Activated CD8-positive, alpha-beta memory T cell treated with anti-CD3 and anti-CD28 coated beads, Interleukin-2, amount 50 U/mL, for 24 hours (primary cell): ENCODE results near the gene NCKIPSD.
"Not testable (repeated sequence)": the region's sequence is repeated elsewhere in the genome, so short reads cannot be mapped to it uniquely, and the experiment has no call there.

ENCODE experiments used
- DNase-seq: peaks from one replicate; pipeline ENCODE4 v3.0.0-alpha.2; 2020; ENCODE audit errors: extremely low read depth

Gene NCKIPSD

DNA sequence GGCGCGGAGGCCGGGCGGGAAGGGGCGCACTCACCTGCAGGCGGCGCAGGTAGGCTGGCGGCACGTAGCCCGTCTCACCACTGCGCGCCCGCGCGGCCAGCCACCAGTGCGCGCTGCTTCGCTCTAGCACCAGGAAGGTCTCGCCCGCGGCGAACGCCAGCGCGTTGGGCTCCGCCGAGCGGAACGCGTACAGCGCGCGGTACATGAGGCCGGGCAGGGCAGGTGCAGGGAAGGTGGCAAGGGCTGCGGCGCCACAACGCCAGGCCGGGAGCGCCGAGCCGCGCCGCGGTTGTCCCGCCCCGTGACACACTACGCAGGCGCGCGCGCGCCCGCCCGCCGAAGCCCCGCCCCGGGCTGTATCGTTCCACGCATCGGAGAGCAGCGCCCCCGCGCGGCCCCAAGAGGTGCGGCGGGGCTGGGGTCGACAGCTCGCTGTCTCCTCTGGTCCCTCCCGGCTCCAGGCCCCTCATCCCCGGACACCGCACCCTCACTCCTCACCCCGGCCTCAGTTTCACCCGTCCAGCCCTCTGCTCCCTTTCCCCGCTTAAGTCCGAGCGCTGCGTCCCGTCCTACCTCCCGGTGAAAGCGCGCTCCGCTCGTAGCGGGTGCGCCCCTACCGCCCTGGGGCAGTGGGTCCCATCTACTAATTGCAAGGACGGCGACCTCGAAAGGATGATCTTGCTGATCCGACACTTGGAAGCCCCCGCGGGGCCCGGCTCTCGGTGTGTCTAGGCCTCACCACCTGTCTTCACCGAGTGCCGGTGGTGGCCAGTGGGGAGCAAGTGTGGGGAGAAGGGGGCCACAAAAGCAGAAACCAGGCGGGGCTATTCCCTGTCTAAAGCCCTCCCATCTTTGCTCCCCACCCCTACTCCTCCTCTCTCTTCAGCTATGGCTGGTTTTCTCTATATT lies at the start of gene NCKIPSD:
NCKIPSD (minus strand) TSS at position 313 of the 909 bp plus-strand sequence; CDS start at position 205, 108 bp downstream.
- DNase-seq: peak; percentile 66

GRCh38 chr3:48735075-48735767 lies 49.5 kb upstream of the NCKIPSD start:
- DNase-seq: not testable (repeated sequence)

- not testable (repeated sequence) for DNase-seq
These were observed 48.8 kb upstream of the NCKIPSD start for GRCh38 chr3:48734541-48734940.

- not testable (repeated sequence) for DNase-seq
These were observed 48.2 kb upstream of the NCKIPSD start for GRCh38 chr3:48733752-48734518.

DNA sequence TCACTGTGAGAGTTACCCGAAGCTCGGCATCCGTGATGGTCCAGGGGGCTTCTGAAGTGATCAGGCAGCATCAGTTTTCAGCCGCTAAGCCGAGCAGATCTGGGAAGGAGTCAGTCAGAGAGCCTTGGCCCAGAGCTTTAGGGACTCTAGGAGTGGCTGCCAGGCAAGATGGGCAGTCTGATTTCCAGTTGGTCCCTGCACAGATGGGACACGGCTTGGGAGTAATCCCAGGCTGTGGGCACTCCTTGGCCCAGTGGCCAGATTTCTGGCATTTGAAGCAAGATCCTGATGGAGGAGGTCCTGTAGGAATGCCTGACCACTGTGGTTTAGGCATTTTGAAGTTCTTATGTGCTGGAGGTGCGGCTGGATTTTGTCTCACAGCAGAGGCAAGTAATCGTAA lies 41.8 kb upstream of the NCKIPSD start:
- no peak for DNase-seq

DNA sequence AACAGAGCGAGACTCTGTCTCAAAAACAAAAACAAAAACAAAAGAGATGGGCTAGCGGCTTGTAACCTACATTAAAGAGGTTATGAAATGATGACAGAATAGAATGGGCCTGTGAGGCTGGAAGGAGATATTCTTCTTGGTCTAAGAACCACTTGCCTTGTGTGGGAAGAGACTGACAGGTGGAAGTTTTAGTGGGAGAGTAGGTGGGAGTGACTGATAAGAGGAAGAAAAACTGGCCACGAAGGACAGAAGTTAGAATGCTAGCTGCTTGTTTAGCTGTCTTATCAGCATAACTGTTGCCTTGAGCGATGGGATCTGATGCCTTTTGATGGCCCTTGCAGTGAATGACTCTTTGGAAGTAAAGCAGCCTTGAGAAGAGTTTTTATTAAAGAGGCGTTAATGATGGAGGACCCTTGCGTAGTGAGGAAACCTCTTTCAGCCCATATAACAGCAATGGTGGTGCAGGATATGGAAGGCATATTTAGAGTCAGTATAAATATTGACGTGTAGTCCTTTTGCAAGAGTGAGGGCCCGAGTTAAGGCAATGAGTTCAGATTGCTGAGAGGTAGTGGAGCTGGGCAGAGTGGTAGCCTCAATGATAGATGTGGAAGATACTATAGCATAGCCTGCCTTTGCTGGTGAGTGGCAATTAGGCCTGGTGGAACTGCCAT lies 39.6 kb upstream of the NCKIPSD start:
- not testable (repeated sequence) for DNase-seq

- DNase-seq: no peak
These were observed 38.0 kb upstream of the NCKIPSD start for GRCh38 chr3:48723725-48724124.

GRCh38 chr3:48723293-48723692 lies 37.6 kb upstream of the NCKIPSD start:
- not testable (repeated sequence) for DNase-seq

GRCh38 chr3:48716982-48717746 lies 31.4 kb upstream of the NCKIPSD start, which contains the start of gene IP6K2:
IP6K2 (minus strand) TSS chr3:48717221; CDS start chr3:48695291, 21,930 bp downstream.
- DNase-seq: peak; percentile 99

DNA sequence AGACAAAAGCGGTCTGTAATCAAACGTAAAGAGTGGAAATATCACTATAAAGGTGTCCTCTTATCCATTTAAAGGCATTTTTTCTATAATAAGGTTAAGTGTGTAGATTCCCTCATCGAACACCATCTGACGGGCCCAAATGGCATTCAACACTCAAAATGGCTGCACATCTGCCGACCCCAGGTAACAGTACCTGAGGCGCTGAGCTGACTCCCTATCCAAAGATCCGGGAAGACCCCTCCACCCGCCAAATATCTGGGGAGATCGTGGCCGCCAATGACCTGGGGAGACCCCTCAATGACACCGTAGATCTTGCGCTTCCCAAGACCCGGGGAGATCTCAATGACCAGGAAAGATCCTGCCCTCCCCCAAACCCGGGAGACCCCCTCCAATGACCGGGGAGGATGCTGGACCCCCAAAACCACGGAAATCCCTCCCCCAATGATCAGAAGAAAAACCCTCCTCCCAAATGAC lies 30.8 kb upstream of the NCKIPSD start:
- DNase-seq: no peak

DNA sequence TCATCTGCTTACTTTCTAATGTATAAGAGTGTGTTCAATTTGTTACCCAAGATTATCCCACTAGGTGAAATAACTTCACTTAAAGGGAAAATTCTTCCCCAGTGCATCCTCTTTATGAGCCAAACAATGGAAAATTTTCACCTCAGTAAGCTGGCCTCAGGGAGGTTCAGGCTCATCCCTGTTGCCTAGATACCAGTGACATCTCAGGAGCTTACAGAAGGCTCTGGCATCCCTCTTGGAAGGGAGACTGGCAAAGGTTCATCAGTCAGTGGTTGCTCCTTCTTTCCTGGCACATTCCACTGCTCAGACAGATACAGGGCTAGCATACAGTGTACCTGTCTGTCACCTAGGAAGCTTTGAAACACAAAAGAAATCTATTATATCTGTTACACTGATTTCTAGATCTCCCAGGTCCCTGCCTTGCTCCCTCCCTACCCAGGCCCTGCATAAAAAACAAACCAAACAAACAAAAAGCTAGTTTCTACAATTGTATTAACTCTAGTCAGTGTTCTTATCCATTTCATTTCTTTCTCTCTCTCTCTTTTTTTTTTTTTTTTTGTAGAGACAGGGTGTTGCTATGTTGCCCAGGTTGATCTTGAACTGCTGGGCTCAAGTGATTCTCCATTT lies 29.6 kb upstream of the NCKIPSD start:
- DNase-seq: no peak

DNA sequence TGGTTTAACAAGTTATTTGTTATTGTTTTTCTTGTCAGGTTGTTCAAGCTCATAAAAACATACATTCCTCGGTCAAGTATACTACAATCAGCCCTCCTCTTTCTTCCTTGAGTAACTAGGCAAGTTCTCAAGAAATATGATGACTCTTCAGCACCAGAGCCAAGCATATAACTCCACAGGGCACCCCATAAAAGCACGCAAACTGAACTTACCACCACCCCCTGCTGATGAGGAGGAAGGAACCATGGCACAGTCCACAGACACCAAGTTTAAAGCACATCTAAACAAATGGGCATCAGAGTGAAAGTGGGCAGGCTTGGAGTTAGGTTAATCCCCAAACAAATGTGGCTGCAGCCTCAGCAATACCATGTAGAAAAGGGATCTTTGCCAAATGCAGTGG lies 26.0 kb upstream of the NCKIPSD start:
- no peak for DNase-seq

DNA sequence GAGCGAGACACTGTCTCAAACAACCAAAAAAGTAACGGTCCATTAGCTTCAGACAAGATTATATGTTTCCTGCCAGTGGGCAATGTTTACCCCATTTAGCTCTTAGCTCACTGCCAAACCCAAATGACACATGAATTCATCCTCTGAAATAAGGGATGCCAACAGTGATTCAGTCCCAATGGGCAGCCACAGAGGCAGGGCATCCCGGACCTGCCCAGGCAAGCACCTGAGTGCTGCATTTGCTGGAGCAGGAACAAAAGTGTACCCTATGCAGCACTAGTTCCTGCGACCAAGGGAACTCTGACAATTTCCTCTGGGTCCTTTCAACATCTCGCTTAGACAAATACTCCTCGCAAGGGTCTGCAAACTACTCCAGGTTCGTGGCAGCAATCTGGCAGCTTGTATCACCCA lies 23.3 kb upstream of the NCKIPSD start:
- DNase-seq: no peak

- DNase-seq: no peak
These were observed 22.8 kb upstream of the NCKIPSD start for GRCh38 chr3:48708481-48708889.

GRCh38 chr3:48707157-48707556 lies 21.4 kb upstream of the NCKIPSD start:
- no peak for DNase-seq

DNA sequence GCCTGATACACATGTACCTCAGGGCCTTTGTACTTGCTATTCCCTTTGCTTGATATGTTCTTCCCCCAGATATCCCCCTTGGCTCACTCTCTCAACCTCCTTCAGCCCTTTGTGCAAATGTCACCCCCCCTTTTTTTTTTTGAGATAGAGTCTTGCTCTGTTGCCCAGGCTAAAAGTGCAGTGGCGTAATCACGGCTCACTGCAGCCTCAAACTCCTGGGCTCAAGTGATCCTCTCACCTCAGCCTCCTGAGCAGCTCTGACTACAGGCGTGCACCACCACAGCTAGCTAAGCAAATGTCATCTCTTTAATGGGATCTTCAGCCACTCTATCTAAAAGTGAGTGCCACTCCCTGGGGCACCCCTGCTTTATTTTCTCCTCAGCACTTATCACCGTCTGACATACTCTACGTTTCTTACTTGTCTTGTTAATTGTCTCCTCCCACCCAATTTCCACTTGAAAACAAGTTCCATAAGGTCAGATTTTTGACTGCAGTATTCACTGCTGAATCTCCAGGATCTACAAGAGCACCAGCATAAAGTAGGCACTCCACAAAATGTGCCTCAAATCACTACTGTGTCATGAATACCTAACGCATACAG lies 16.7 kb upstream of the NCKIPSD start:
- DNase-seq: no peak

- DNase-seq: no peak
These were observed 15.2 kb upstream of the NCKIPSD start for GRCh38 chr3:48700731-48701405.

DNA sequence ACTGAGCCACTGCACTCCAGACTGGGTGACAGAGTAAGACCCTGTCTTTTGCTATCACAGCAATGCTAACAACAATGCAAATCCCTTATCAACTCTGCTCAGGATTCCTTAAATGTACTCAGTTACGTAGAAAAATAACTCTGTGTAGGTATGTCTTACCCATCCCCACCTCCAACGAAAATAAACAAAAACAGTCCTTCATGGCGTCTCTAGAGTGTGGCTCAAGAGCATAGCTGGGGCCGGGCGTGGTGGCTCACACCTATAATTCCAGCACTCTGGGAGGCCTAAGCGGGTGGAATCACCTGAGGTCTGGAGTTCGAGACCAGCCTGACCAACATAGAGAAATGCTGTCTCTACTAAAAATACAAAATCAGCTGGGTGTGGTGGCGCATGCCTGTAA lies 13.2 kb upstream of the NCKIPSD start:
- no peak for DNase-seq

- no peak for DNase-seq
These were observed 12.2 kb upstream of the NCKIPSD start for GRCh38 chr3:48697952-48698351.
